ENCODE data around the gene PHC3. TPM values are rescaled to one million over a fixed set of nuclear protein-coding genes. Genes with fewer than 3 reads are reported as not detected.

Gene PHC3
- total RNA-seq, 2 experiments from 2014 or later = 40.6 to 89.7 TPM

- ChIA-PET CTCF (ENCODE audit: unreplicated experiment) (no interaction called here), POLR2A (no interaction called here)
- intact Hi-C loops (cut with micrococcal nuclease; ENCODE audit: unreplicated experiment) = no loop called here
- no peak overlapping the region for H3K4me2 ChIP-seq (ENCODE audit: low read length)
- H3K9me3 ChIP-seq (ENCODE audit: low read length) = no peaks in the 10 kb centered on the region
- 0 out of 2 replicates have a peak, but pooled peaks cover 5% of the 10 kb centered on the region for H4K20me1 ChIP-seq (ENCODE audit: insufficient read depth, low read length)
- H2AFZ ChIP-seq (ENCODE audit: low read length) = no peak overlapping the region
- peaks cover 9% of the 10 kb centered on the region for H3K4me1 ChIP-seq (ENCODE audit: insufficient read depth, low read length, poor library complexity, severe bottlenecking)
- BruUV-seq (replicated peaks) = TSS peak; percentile 25
- H3K27ac ChIP-seq (ENCODE audit: low read depth, low read length, poor library complexity, severe bottlenecking) = no peak overlapping the region
- no peak for TF ChIP-seq EZH2phosphoT487 (IDR thresholded peaks at IDR 0.05; ENCODE audit: borderline replicate concordance, low read depth, low read length)
- TF ChIP-seq CTCF (conservative IDR thresholded peaks at IDR 0.05; ENCODE audit: low read length) = no peak
- no peak for DNase-seq (ENCODE audit: low spot score)
- H3K79me2 ChIP-seq (ENCODE audit: insufficient read depth, low read depth, low read length) = peaks cover 71% of the 10 kb centered on the region
- no peaks in the 10 kb centered on the region for H3K9me2 ChIP-seq (ENCODE audit: insufficient read depth, low read length)
- no peaks in the 10 kb centered on the region for H3K36me3 ChIP-seq (ENCODE audit: insufficient read depth, low read length)
- no peak overlapping the region for H3K4me3 ChIP-seq (ENCODE audit: low read depth, low read length, poor library complexity, severe bottlenecking)
Measured at GRCh38 chr3:170226426-170226960, 45.0 kb upstream of the PHC3 start.

GRCh38 chr3:170225166-170225565, 43.6 kb upstream of the PHC3 start:
- H3K9me3 ChIP-seq (ENCODE audit: low read length) = no peaks in the 10 kb centered on the region
- CTCF ChIA-PET (ENCODE audit: unreplicated experiment) = no interaction called here
- peaks cover 66% of the 10 kb centered on the region for H3K79me2 ChIP-seq (ENCODE audit: insufficient read depth, low read depth, low read length)

More at GRCh38 chr3:170225166-170225565, 43.6 kb upstream of the PHC3 start:
- Histone ChIP-seq H3K9me2 (ENCODE audit: insufficient read depth, low read length) (no peaks in the 10 kb centered on the region), H4K20me1 (ENCODE audit: insufficient read depth, low read length) (0 out of 2 replicates have a peak, but pooled peaks cover 5% of the 10 kb centered on the region), H3K27ac (ENCODE audit: low read depth, low read length, poor library complexity, severe bottlenecking) (no peak overlapping the region), H3K4me2 (ENCODE audit: low read length) (peak overlapping the region; percentile 82; the same call in 1 of the 2 replicates), H2AFZ (ENCODE audit: low read length) (no peak overlapping the region), H3K36me3 (ENCODE audit: insufficient read depth, low read length) (no peaks in the 10 kb centered on the region), H3K4me1 (ENCODE audit: insufficient read depth, low read length, poor library complexity, severe bottlenecking) (peaks cover 11% of the 10 kb centered on the region), H3K4me3 (ENCODE audit: low read depth, low read length, poor library complexity, severe bottlenecking) (no peak overlapping the region)
- intact Hi-C loops (cut with micrococcal nuclease; ENCODE audit: unreplicated experiment) = no loop called here
- POLR2A ChIA-PET = interaction anchor here (0.7 kb wide), 1 partner anchor 54 kb away, joined by 3 read pairs; no protein-coding TSS in a partner anchor
- no peak for DNase-seq (ENCODE audit: low spot score)
- TSS peak; percentile 33 for BruUV-seq (replicated peaks)
- no peak for TF ChIP-seq EZH2phosphoT487 (IDR thresholded peaks at IDR 0.05; ENCODE audit: borderline replicate concordance, low read depth, low read length)
- TF ChIP-seq CTCF (conservative IDR thresholded peaks at IDR 0.05; ENCODE audit: low read length) = no peak

Data from OCI-LY7 (cell line).